Right forelimb (tissue), 1 donor: Measurements from ENCODE around the gene ITGA2.

ENCODE experiments used
- DNase-seq: peaks from one replicate; pipeline ENCODE4 v3.0.0-alpha.2; 2018

Gene ITGA2

DNA sequence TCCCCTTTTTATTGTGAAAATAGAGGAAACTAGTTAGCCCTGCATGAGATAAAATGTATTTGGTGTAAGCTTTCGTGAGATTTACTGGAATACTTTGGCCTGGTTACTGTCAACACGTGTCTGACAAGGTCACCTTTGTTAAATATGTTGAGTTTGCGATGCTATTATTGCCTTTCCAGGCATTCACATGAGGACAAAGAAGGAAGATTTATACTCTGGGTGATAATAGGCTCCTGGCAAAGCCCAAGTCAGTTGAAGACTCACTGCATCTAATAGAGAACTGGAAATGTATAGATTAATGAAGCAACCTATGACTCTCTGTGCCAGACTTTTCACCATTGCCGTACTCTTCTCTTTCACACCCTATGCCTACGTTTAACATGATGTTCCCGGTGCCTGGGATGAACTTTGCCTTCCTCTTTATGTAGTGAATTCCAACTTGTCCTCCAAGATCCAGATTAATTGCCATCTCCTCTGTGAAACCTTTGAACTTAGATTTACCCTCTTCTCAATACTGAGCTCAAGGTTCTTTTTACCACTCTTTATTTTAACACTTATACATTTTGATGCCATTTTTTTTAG, 33.9 kb downstream of the ITGA2 start:
- DNase-seq = no peak

DNA sequence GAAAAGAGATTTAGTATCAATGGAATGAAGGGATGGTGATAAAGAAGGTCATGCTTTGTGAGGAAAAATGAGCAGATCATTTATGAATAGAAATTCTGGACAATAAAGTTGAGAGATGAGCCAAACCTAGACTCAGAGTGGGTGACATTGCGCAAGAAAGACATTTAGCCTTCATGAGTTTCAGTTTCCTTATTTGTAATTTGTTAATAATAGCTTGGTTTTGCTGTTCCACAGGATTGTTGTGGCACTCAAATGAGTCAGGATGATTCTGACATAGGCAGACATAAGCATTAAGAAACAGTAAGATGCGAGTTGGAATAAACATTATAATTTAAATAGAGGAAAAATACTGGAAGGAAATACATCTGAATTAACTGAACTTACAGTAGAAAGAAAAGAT, 34.8 kb downstream of the ITGA2 start:
- DNase-seq = no peak

DNA sequence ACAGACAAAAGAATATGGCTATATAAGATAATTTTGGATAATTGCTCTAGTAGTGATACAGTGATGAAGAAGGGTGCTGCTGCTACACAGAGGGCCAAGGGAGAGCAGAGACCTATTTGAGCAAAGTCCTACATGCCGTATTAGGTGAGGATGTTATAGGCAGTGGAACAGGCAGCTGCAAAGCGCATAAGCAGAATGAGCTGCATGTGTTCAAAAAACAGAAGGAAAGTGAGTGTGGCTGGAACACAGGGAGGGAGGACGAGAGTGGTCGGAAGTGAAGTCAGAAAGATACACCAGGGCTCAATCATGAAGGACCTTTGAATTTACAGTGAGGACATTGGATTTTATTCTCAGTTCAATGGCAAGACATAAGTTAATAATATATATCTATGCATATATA, 35.4 kb downstream of the ITGA2 start:
- DNase-seq = no peak

DNA sequence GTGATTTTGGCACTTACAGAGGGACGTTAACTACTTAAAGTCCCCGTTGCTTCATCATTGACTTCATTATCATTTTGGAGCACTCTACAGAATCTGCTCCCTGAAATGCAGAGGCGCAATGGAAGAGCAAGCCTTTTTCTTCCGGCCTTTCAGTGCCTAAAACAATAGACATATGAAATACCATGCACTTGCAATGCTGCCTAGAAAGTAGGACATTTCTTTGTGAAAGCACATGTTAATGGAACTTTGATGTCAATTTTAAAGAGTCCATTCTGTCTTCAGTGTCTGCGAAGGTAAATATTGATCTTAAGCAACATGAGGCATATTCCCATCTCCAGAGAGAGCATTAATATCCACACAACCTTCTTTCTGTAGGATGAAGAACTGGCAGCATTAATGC, 36.3 kb downstream of the ITGA2 start:
- no peak for DNase-seq

DNA sequence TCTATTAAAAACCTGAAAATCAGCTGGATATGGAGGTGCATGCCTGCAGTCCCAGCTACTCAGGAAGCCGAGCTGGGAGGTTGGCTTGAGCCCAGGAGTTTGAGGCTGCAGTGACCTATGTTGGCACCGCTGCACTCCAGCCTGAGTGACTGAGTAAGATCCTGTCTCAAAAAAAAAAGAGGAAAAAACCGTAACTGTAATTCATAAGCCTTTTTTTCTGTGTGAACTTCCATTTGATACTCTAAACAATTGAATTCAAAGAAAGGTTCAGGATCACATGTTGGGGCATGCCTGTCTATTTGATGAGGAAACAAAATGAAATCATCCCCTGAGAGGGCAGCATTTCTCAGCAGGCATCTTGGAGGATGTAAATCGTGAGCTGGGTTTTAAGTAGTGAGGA, 38.8 kb downstream of the ITGA2 start:
- no peak for DNase-seq

DNA sequence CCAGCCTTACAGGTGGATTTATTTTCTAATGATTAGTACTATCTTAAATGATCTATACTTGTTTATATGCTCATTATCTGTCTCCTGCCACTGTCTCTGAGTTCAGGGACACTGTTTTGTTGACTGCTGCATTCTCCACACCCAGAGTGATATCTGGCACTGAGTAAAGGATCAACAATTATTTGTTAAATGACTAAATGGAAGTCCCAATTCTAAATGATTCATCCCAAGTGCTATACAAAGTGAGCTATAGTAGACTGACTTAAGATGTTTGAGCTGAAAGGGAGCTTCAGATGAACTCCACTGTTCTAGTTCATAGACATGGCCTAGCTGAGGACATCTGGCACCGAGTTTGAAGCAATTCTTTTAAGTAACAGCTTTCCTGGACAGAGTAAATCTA, 40.5 kb downstream of the ITGA2 start:
- DNase-seq = no peak

DNA sequence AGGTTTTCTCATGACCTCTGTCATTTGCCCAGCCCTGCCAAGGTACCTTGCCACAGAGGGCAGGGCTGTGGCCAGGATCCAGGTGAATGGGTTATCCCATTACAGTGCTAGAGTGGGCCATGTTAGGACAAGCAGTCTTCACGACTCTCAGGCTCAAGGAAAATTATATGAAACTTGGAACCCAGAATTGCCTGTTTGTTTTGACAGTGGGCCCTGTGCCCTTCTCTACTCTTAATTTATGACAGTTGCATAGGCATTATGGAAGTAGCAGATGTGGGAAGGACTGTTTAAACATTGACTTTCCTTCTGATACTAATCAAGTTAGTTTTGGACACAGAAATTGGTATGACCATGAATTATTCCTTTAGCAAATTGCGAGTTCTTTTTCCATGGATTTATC, 41.7 kb downstream of the ITGA2 start:
- no peak for DNase-seq

DNA sequence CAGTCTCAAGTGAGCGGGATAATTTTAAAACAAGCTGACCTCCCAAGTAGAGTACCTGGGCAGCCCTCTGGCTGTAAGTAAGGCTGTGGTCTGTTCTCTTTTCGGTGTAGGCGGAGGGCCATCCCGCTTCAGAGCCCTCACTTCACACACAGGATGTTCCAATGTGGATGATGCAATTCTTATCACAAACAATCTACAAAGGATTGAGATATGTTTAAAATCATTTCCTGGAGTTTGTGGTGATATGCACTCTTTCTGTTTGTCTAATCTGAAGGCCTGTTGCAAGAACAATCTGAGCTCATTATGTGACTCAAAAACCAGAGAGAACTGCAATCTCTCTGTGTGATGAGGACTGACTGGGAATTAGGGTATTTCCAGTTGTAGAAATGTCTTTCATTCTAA, 42.5 kb downstream of the ITGA2 start:
- no peak for DNase-seq

DNA sequence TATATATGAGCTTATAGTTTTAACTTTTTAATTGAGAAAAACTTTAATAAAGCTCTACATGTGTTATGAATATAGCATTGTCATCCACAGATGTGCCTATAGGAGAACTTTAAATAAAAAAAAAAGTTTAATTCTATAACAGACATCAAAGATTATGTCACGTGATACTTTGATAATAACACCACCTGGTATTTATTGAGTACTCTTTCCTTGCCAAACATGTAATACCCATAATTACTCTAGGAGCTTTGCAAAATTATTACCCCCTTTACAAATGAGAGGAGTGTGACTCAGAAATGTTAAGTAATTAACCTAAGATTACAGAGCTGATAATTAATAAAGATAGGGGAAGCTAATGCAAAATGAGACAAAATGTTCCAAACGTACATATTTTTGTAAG, 43.0 kb downstream of the ITGA2 start:
- no peak for DNase-seq

DNA sequence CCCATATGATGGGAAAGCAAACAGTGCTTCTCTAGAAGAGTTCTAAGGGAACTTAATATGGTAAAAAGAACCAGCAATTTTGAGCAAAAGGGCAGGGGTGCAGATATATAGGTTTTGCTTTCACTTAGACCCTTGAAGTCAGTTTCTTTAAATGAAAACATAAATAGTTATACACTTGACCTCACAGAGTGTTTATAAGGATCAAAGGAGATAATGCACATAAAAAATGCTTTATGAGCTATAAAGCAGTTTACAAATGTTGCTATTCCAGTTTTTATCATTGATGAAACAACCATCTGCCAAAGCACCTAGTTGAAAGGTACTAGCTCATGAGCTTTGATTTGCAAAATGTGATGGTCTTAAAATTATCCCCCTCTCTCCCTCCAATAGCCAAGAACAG, 45.7 kb downstream of the ITGA2 start:
- no peak for DNase-seq

DNA sequence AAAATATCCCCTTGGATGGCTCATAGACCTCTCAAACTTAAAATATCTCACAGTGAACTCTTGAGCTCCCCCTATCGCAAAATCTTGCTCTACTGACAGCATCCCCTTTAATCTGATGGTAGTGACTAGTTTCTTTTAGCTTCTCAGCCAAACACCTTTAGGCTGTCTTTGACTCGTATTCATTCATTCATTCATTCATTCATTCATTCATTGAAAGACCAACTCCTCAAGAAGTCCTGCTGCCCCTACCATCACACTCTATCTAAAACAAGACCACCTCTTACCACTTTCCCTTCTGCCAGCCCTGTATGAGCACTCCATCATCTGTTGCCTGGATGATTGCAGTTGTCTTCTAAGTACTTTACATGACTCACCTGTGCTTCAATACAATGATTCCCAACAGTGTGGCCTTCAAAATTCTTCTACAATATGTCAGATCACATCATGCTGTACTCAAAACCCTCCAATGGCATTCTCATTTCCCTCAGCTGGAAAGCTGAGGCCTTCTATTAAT, 46.8 kb downstream of the ITGA2 start:
- no peak for DNase-seq

DNA sequence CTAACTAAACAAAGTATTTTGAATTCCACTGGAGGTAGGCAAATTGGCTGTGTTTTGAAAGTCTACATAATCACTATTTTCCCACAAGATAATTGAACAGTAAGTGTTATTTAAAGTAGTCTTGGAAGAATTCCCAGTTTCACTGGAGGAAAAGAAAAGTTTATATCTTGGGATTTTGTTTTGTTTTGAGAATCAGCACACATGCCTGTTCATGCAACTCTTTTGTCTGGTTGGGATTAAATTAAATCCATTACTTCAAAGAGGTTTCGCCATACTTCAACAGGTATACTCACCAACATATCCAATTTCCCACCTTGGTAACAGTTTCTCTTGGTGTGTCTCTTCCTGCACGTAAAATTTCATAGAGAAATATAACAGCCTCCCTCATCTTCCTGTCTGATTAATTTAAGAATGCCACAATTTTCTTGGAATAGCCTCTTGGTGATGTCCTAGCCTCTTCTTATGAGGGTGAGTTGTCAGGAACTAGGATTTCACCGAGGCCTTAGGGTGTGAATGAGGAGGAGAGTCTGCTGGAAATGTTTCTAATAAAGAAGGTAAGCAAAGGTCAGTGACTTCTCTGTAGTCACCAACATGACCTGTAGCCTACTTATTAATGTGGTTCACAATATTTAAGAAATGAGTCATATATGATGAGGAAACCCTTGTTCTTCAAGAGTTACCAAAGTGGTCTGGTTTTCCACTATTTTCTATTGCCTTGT, 48.1 kb downstream of the ITGA2 start:
- DNase-seq = no peak

DNA sequence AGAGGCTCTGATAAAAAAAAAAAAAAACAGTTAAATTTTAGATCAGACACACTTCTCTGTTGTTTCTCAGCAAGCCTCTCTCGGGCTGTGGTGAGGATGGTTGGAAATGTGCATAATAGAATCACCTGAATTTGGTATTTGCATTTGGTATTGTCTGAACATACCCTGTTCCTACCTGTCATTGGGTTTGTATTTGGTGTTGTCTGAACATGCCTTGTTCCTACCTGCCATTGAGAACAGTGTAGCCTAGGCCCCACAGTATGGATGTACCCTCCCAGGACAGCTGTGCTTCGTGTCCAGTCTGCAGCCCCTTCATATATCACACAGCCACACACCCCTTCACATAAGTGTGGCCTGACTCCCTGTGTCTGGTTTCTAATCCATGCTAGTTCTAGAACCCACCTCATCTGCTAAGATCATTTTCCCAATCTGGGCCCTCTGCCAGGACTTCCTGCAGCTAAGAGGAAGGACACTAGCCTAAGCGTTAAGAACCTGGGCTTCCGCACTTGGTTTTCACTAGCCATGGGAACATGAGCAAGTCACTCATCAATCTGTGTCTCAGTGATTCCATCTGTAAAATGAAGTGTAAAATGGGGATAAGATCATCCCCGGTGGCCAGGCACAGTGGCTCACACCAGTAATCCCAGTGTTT, 49.2 kb downstream of the ITGA2 start:
- no peak for DNase-seq

DNA sequence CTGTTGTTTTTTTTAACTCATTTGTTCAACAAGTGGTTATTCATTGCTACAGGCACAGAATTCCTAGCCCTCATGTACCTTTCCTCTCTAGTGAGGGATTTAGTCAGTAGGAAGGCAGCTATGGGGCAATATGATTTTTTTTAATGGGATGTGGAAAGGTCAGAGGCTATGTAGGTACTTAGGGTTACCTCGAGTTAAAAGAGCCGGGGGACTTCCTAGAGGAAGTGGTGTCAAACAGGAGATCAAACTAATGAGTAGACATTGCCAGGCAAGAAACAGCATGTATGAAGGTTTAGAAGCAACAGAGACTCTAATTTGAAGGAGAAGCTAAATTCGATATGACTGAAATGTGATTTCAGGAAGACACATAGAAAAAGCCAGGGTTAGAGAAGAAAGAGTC, 50.7 kb downstream of the ITGA2 start:
- no peak for DNase-seq

DNA sequence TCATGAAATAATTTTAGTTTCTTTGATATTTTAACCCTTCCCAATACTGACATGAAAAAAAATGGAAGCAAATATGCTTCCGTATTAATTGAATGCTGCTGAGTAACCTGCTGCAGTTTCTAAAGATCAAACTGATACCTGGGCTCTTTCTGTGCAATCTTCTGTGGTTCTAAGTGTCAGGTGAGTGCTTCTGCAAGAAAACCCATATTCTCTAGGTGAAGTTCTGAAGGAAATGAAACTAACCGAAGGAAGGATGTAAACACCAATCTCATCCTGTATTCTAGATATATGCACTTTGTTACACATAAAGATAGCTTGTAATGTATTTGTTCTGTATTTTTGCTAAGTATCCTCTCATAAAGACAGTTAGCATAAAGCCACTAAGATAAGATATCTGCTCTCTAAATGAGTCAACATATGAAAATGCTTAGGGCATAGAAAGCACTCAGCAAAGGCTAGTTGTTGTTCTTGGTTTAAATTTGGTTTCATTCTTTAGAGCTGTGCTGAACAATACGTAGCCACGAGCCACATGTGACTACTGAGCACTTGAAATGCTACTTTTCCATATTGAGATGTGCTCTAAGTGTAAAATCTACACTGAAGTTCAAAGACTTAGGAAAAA, 52.0 kb downstream of the ITGA2 start:
- DNase-seq = no peak

DNA sequence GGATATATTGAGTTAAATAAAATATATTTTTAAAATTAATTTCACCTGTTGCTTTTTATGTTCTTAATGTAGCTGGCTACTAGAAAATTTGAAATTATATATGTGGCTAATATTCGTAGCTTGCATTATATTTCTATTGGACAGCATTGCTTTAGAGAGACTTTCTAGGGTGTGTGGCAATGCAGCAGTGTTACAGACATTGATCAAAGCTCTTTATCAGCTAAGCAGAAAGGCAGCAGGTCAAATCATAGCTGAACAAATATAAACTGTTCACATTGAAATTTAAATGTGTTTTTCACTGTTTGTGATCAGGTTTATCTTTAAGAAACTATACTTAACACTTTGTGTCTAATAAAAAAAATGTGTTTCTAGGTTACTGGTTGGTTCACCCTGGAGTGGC, 52.6 kb downstream of the ITGA2 start:
- no peak for DNase-seq

DNA sequence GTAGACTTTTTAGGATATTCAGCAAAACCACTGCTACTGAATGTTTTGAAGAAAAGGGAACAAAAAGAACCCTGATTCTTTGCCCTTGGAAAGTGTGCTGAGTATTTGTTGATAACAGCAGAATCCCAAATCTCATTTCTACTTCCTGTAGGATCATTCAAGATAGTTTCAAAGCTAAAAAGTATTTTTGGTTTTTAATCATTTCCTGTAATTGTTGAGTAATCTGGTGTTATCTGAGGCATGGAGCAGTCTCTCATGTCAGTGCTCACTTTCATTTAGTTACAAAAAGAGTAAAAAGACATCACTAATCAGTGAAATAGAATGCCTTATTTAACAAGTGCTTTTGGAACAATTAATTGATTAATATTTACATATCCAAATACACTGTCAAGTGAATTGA, 56.1 kb downstream of the ITGA2 start:
- DNase-seq = no peak

DNA sequence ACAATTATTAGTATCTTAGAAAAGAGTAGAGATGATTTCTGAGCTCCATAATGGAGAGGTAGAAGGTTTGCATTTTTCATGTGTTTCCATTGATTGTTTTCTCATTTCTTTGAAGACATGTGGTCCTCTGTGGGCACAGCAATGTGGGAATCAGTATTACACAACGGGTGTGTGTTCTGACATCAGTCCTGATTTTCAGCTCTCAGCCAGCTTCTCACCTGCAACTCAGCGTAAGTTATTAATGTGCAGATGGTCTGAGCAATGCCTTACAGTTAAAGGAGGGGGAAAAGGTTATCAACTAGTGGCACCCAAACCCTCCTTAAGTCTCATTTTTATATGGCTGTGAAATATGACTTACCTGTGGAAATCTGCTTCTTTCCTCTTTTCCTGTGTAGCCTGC, 59.1 kb downstream of the ITGA2 start:
- DNase-seq = no peak

DNA sequence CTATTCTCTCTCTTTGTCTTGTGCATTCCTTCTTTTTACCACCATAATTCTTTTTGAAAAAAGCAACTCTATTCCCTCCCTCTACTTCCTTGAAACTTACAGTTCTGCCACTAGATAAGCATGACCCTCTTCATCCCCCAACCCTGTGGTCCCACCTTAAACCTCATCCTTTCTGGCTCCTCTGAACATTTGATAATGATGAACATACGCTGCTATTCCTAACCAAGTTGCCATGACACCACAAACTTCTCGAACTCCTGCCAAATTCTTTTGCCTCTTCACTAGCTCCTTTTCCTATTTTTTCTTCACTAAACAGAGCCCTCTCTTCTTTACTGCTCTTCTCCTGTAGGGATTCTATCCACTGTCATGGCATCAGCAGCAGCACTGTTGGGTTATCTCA, 63.3 kb downstream of the ITGA2 start:
- DNase-seq = no peak

DNA sequence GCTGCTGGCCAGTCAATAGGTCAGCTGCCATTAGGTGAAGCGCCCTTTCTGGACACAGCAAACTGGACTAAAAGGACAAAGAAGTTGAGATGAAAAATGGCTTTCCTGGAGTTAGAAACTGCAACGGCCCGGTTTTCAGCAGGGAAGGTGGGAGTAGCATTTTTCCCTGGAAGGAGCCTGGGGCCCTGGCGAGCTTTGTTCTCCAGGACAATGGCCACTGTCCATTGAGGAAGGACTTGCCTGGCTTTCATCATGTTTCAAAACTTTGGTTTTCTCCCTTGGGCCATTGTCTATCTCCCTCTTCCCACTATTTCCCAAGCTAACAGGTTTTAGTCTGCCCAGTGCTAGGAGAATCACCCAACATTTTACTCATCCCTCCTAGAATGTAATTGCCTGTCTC, 64.2 kb downstream of the ITGA2 start:
- no peak for DNase-seq

DNA sequence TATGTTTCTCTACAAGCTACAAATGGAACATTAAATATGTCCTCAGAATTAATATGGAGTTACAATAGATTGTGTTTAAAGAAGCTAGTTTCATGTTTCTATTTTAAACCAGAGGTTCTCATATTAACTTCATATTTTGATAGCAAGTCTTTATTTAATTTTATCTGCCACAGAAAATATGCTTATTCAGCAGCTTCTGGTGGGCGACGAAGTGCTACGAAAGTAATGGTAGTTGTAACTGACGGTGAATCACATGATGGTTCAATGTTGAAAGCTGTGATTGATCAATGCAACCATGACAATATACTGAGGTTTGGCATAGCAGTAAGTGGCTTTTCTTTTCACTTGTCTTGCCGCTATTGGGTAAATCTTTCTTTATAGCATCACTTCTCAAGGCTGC, 66.2 kb downstream of the ITGA2 start:
- DNase-seq = no peak

DNA sequence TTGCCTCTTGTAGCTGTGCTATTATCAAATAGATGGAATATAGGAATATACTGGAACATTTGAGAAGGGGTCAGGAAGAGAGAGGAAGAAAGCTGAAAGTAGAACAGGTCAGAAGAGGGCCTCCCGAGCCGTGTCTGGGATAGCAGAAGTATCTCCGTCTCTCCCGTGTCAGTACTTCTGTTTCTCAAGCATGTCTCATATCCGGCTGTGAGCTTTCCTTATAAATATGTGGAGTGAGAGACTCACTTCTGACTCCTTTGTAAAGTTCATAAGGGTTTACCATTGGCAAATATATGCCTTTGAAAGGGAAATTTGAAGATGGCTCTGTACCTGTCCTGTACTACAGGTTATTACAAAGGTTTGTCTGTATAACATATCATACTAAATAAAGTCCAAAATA, 70.1 kb downstream of the ITGA2 start:
- DNase-seq = no peak

DNA sequence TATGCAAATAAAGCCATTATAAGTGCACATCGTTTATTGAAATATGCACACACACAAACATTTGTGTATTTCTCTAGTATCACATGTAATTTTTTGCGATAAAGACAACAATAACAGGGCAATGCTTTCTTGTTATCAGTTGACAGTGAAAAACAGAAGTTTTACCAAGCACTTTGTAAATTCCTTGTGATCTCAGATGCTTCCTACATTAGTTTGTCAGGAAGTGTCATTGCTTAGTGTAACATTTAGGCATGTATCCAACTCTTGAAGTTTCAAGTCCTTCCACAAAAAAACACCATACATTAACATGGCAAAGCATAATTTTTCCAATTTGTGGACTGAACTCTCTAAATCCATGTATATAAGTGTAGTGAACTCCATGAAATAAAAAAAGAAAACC, 74.0 kb downstream of the ITGA2 start:
- DNase-seq = no peak

DNA sequence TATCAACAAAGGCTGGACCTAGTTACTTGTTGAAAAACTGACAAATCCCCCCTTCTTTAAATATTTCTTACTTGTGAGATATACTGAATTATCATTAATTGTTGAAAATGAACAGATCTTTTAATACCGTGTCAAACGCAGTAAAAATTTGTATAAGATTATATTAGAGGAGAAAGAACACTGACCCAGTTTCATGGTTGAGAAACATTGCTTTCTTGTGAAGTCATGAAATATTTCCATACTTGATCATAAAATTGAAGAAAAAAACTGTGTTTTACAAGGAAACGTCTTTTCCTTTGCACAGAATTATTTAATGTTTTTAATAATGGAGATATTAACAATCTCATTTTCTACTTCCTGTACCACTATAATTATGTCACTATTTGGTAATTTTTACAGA, 74.6 kb downstream of the ITGA2 start:
- DNase-seq = no peak
